Loucy (cell line): ENCODE data around the gene CCDC127.

Source experiments
- H2AFZ ChIP-seq: fragments of 200-600 bp; sonication (generic); 2 replicates; pipeline ENCODE4 v1.6.0; 2016; ENCODE audit warnings: antibody characterized with exemption, mild to moderate bottlenecking, low read length, moderate library complexity
- H3F3A ChIP-seq: fragments of 200-600 bp; 2 replicates; pipeline ENCODE4 v1.6.0; 2016; ENCODE audit warnings: antibody characterized with exemption, low read depth, mild to moderate bottlenecking
- H3K27me3 ChIP-seq: fragments of 200-600 bp; sonication (generic); 2 replicates; pipeline ENCODE4 v1.6.1; 2014; ENCODE audit warnings: low read length, mild to moderate bottlenecking; ENCODE audit not compliant: insufficient read depth, poor library complexity, severe bottlenecking
- H3K36me3 ChIP-seq: fragments of 200-600 bp; sonication (generic); 2 replicates; pipeline ENCODE4 v1.6.1; 2016; ENCODE audit warnings: low read length; ENCODE audit not compliant: insufficient read depth
- H3K4me1 ChIP-seq: fragments of 200-600 bp; sonication (generic); 2 replicates; pipeline ENCODE4 v1.5.1; 2014; ENCODE audit warnings: low read length, mild to moderate bottlenecking; ENCODE audit not compliant: insufficient read depth, poor library complexity, severe bottlenecking
- H3K4me2 ChIP-seq: fragments of 200-600 bp; sonication (generic); 2 replicates; pipeline ENCODE4 v1.6.0; 2014; ENCODE audit warnings: antibody characterized with exemption, low read length, low read depth, mild to moderate bottlenecking; ENCODE audit not compliant: poor library complexity, severe bottlenecking
- H3K4me3 ChIP-seq: fragments of 200-600 bp; sonication (generic); 2 replicates; pipeline ENCODE4 v1.5.1; 2014; ENCODE audit warnings: low read length, mild to moderate bottlenecking, mixed read lengths; ENCODE audit not compliant: poor library complexity, severe bottlenecking
- H3K79me2 ChIP-seq: fragments of 200-600 bp; sonication (generic); 2 replicates; pipeline ENCODE4 v1.6.1; 2014; ENCODE audit warnings: low read length; ENCODE audit not compliant: insufficient read depth
- H3K9ac ChIP-seq: fragments of 200-600 bp; sonication (generic); 2 replicates; pipeline ENCODE4 v1.6.0; 2014; ENCODE audit warnings: mild to moderate bottlenecking, low read depth, low read length, moderate library complexity; ENCODE audit not compliant: poor library complexity, severe bottlenecking
- H3K9me2 ChIP-seq: fragments of 200-600 bp; sonication (generic); replicated peaks from 2 replicates; pipeline ENCODE4 v1.6.1; 2016; ENCODE audit warnings: low read depth, low read length, mixed read lengths
- H3K9me3 ChIP-seq: fragments of 200-600 bp; sonication (generic); 2 replicates; pipeline ENCODE4 v1.6.1; 2014; ENCODE audit warnings: mild to moderate bottlenecking, antibody characterized with exemption, low read length, low read depth; ENCODE audit not compliant: insufficient read depth
- H4K20me1 ChIP-seq: fragments of 200-600 bp; sonication (generic); 2 replicates; pipeline ENCODE4 v1.6.0; 2014; ENCODE audit warnings: antibody characterized with exemption, low read length, mild to moderate bottlenecking; ENCODE audit not compliant: insufficient read depth, poor library complexity, severe bottlenecking
- EZH2phosphoT487 ChIP-seq: fragments of 200-600 bp; IDR thresholded peaks from 2 replicates; pipeline ENCODE4 v1.6.1; 2018; ENCODE audit warnings: antibody characterized with exemption, mild to moderate bottlenecking, moderate library complexity, borderline replicate concordance
- TF ChIP-seq, protein P1 (sequence below): fragments of 200-600 bp; sonication (generic); conservative IDR thresholded peaks from 2 replicates; pipeline ENCODE4 v1.5.1; 2014; ENCODE audit warnings: mild to moderate bottlenecking, antibody characterized with exemption, low read length

Gene CCDC127

GRCh38 chr5:185095-186070 lies 32.6 kb downstream of the CCDC127 start:
- no peaks in the 10 kb centered on the region for H3K27me3 ChIP-seq
- no peak overlapping the region for H3K9ac ChIP-seq
- no peak for TF ChIP-seq EZH2phosphoT487
- TF ChIP-seq, protein P1, sequence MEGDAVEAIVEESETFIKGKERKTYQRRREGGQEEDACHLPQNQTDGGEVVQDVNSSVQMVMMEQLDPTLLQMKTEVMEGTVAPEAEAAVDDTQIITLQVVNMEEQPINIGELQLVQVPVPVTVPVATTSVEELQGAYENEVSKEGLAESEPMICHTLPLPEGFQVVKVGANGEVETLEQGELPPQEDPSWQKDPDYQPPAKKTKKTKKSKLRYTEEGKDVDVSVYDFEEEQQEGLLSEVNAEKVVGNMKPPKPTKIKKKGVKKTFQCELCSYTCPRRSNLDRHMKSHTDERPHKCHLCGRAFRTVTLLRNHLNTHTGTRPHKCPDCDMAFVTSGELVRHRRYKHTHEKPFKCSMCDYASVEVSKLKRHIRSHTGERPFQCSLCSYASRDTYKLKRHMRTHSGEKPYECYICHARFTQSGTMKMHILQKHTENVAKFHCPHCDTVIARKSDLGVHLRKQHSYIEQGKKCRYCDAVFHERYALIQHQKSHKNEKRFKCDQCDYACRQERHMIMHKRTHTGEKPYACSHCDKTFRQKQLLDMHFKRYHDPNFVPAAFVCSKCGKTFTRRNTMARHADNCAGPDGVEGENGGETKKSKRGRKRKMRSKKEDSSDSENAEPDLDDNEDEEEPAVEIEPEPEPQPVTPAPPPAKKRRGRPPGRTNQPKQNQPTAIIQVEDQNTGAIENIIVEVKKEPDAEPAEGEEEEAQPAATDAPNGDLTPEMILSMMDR, result no peak

GRCh38 chr5:184471-184870 lies 33.5 kb downstream of the CCDC127 start:
- Histone ChIP-seq H2AFZ (no peak overlapping the region), H3K9me3 (no peaks in the 10 kb centered on the region), H3K4me2 (no peak overlapping the region), H3K27me3 (no peaks in the 10 kb centered on the region), H3K79me2 (no peaks in the 10 kb centered on the region), H3K36me3 (no peaks in the 10 kb centered on the region), H3K4me1 (peaks cover 42% of the 10 kb centered on the region), H3F3A (no peaks in the 10 kb centered on the region), H3K9ac (no peak overlapping the region), H3K4me3 (no peak overlapping the region), H3K9me2 (no peaks in the 10 kb centered on the region), H4K20me1 (no peaks in the 10 kb centered on the region)
- TF ChIP-seq EZH2phosphoT487, result no peak
- TF ChIP-seq, protein P1, result no peak

More at GRCh38 chr5:185095-186070, 32.6 kb downstream of the CCDC127 start:
- Histone ChIP-seq H3K4me3 (no peak overlapping the region), H3F3A (no peaks in the 10 kb centered on the region), H3K9me3 (no peaks in the 10 kb centered on the region), H3K36me3 (no peaks in the 10 kb centered on the region), H3K9me2 (no peaks in the 10 kb centered on the region), H3K79me2 (no peaks in the 10 kb centered on the region), H2AFZ (no peak overlapping the region), H3K4me2 (peak overlapping the region; percentile 55), H3K4me1 (peaks cover 51% of the 10 kb centered on the region), H4K20me1 (no peaks in the 10 kb centered on the region)

DNA sequence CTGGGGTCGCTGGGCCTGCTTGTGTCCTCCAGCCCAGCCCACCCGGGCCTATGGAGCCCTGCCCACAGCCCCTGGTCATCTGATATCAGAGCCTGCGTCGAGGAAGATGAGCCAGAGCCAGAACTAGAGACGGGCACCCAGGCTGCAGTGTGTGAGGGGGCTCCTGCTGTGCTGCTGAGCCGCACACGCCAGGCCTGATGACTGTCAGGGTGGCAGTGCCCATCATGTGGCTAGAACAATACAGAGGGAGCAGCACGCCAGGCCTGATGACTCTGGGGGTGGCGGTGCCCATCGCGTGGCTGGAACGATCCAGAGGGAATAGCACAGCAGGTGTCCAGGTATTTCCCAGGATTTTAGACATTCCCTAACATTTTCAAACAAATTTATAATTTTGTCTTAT lies 35.8 kb downstream of the CCDC127 start:
- H3K36me3 ChIP-seq, result no peaks in the 10 kb centered on the region
- peaks cover 20% of the 10 kb centered on the region for H3K4me1 ChIP-seq
- H3K9me3 ChIP-seq, result no peaks in the 10 kb centered on the region
- H3K9ac ChIP-seq, result no peak overlapping the region
- H3K4me2 ChIP-seq, result no peak overlapping the region
- H3K79me2 ChIP-seq, result no peaks in the 10 kb centered on the region
- H3K9me2 ChIP-seq, result no peaks in the 10 kb centered on the region
- no peak overlapping the region for H3K4me3 ChIP-seq
- no peak overlapping the region for H2AFZ ChIP-seq
- H4K20me1 ChIP-seq, result no peaks in the 10 kb centered on the region
- no peaks in the 10 kb centered on the region for H3F3A ChIP-seq
- TF ChIP-seq, protein P1, result no peak
- no peak for TF ChIP-seq EZH2phosphoT487
- H3K27me3 ChIP-seq, result no peaks in the 10 kb centered on the region
